Neural cell (in vitro differentiated cells): ENCODE results near the gene ANGEL1. TPM values are rescaled to one million over a fixed set of nuclear protein-coding genes. Genes with fewer than 3 reads are reported as not detected.

Experiments used
- H2AFZ ChIP-seq: fragments of 200-600, 300-800 bp; sonication (generic), shearing (Covaris generic); 2 replicates; pipeline ENCODE4 v1.6.0; 2014; ENCODE audit warnings: low read depth, mild to moderate bottlenecking, antibody characterized with exemption, low read length, moderate library complexity
- H3F3A ChIP-seq: fragments of 200-600 bp; shearing (Covaris generic); 2 replicates; pipeline ENCODE4 v1.6.1; 2016; ENCODE audit warnings: mild to moderate bottlenecking, moderate library complexity, mixed read lengths, antibody characterized with exemption, low read length; ENCODE audit not compliant: insufficient read depth, poor library complexity, severe bottlenecking
- H3K27ac ChIP-seq: fragments of 200-600, 300-800 bp; sonication (generic), shearing (Covaris generic); 2 replicates; pipeline ENCODE4 v1.5.1; 2014; ENCODE audit warnings: mild to moderate bottlenecking, low read length, moderate library complexity
- H3K27me3 ChIP-seq: fragments of 300-800, 200-600 bp; sonication (generic), shearing (Covaris generic); 2 replicates; pipeline ENCODE4 v1.6.0; 2014; ENCODE audit warnings: mild to moderate bottlenecking, low read depth, low read length, moderate library complexity; ENCODE audit not compliant: insufficient read depth
- H3K36me3 ChIP-seq: fragments of 300-800, 200-600 bp; sonication (generic), shearing (Covaris generic); 2 replicates; pipeline ENCODE4 v1.5.1; 2014; ENCODE audit warnings: mild to moderate bottlenecking, antibody characterized with exemption, low read length, moderate library complexity; ENCODE audit not compliant: insufficient read depth
- H3K4me2 ChIP-seq: fragments of 300-800, 200-600 bp; sonication (generic), shearing (Covaris generic); 2 replicates; pipeline ENCODE4 v1.6.0; 2014; ENCODE audit warnings: mild to moderate bottlenecking, low read length
- H3K4me3 ChIP-seq: fragments of 300-800, 200-600 bp; sonication (generic), shearing (Covaris generic); 2 replicates; pipeline ENCODE4 v1.5.1; 2014; ENCODE audit warnings: mild to moderate bottlenecking, low read length, moderate library complexity
- H3K79me2 ChIP-seq: fragments of 200-600 bp; shearing (Covaris generic); replicated peaks from 2 replicates; pipeline ENCODE4 v1.6.0; 2014; ENCODE audit warnings: mild to moderate bottlenecking, low read length, moderate library complexity; ENCODE audit not compliant: insufficient read depth
- H3K9ac ChIP-seq: fragments of 300-800, 200-600 bp; sonication (generic), shearing (Covaris generic); 2 replicates; pipeline ENCODE4 v1.6.1; 2016; ENCODE audit warnings: mild to moderate bottlenecking, low read length, mixed read lengths
- H3K9me2 ChIP-seq: fragments of 200-600 bp; shearing (Covaris generic); 2 replicates; pipeline ENCODE4 v1.6.1; 2016; ENCODE audit warnings: mild to moderate bottlenecking, low read length, mixed read lengths; ENCODE audit not compliant: insufficient read depth
- H3K9me3 ChIP-seq: fragments of 200-600, 300-800 bp; sonication (generic), shearing (Covaris generic); 2 replicates; pipeline ENCODE4 v1.6.1; 2016; ENCODE audit warnings: mild to moderate bottlenecking, mixed run types, low read length, moderate library complexity, mixed read lengths
- H4K20me1 ChIP-seq: fragments of 200-600 bp; shearing (Covaris generic); 2 replicates; pipeline ENCODE4 v1.6.1; 2016; ENCODE audit warnings: mild to moderate bottlenecking, mixed run types; ENCODE audit not compliant: insufficient read depth
- CTCF ChIP-seq: fragments of 450-650 bp; IDR thresholded peaks from 2 replicates; pipeline ENCODE4 v1.5.1; 2014; ENCODE audit warnings: antibody characterized with exemption, mild to moderate bottlenecking, moderate library complexity; ENCODE audit not compliant: poor library complexity, severe bottlenecking
- EP300 ChIP-seq: fragments of 450-650 bp; conservative IDR thresholded peaks from 2 replicates; pipeline ENCODE4 v1.6.1; 2014; ENCODE audit warnings: antibody characterized with exemption, mild to moderate bottlenecking, moderate library complexity; ENCODE audit not compliant: poor library complexity, severe bottlenecking
- EZH2 ChIP-seq: fragments of 200-600, 300-800 bp; shearing (Covaris generic), sonication (generic); IDR thresholded peaks from 2 replicates; pipeline ENCODE4 v1.6.1; 2014; ENCODE audit warnings: antibody characterized with exemption, low read length, borderline replicate concordance, mild to moderate bottlenecking; ENCODE audit not compliant: insufficient read depth, poor library complexity, severe bottlenecking
- MXI1 ChIP-seq: fragments of 450-650 bp; conservative IDR thresholded peaks from 2 replicates; pipeline ENCODE4 v1.6.1; 2014; ENCODE audit warnings: antibody characterized with exemption, mild to moderate bottlenecking; ENCODE audit not compliant: poor library complexity, severe bottlenecking
- POLR2AphosphoS5 ChIP-seq: IDR thresholded peaks from 2 replicates; pipeline ENCODE4 v1.6.1; 2012
- RAD21 ChIP-seq: fragments of 450-650 bp; conservative IDR thresholded peaks from 2 replicates; pipeline ENCODE4 v1.6.1; 2014; ENCODE audit warnings: antibody characterized with exemption, mild to moderate bottlenecking, moderate library complexity
- REST ChIP-seq: IDR thresholded peaks from 2 replicates; pipeline ENCODE4 v1.6.1; 2012; ENCODE audit warnings: borderline replicate concordance
- SMC3 ChIP-seq: fragments of 450-650 bp; conservative IDR thresholded peaks from 2 replicates; pipeline ENCODE4 v1.6.1; 2014; ENCODE audit warnings: antibody characterized with exemption, mild to moderate bottlenecking, moderate library complexity; ENCODE audit not compliant: poor library complexity
- TAF1 ChIP-seq: IDR thresholded peaks from 2 replicates; pipeline ENCODE4 v1.6.1; 2012; ENCODE audit warnings: low read depth
- polyA plus RNA-seq: library from polyadenylated mRNA; depleted of rRNA; stranded (reverse); fragments of >200 nt; gene quantifications from 2 replicates; pipeline ENCODE4 v1.2.3, GENCODE V29; 2014

ANGEL1 gene
- polyA plus RNA-seq, 1 donor from 2014 or later: 18.4 TPM

- no peak overlapping the region for H3K9ac ChIP-seq
- H2AFZ ChIP-seq: no peak overlapping the region
- H3K36me3 ChIP-seq: peaks cover 24% of the 10 kb centered on the region
- H4K20me1 ChIP-seq: no peaks in the 10 kb centered on the region
- H3K9me2 ChIP-seq: no peaks in the 10 kb centered on the region
- TF ChIP-seq EP300 (no peak), SMC3 (no peak), CTCF (no peak), TAF1 (no peak)
- H3K4me2 ChIP-seq: no peak overlapping the region
- H3K27ac ChIP-seq: no peak overlapping the region
- no peaks in the 10 kb centered on the region for H3K9me3 ChIP-seq
- H3K79me2 ChIP-seq: no peaks in the 10 kb centered on the region
- no peak overlapping the region for H3K4me3 ChIP-seq
- no peaks in the 10 kb centered on the region for H3F3A ChIP-seq
- no peaks in the 10 kb centered on the region for H3K27me3 ChIP-seq
Observed at GRCh38 chr14:76773188-76773885, 39.3 kb downstream of the ANGEL1 start.

- H3K9me2 ChIP-seq: no peaks in the 10 kb centered on the region
- H4K20me1 ChIP-seq: no peaks in the 10 kb centered on the region
- no peak overlapping the region for H3K27ac ChIP-seq
- peaks cover 24% of the 10 kb centered on the region for H3K36me3 ChIP-seq
- no peak overlapping the region for H2AFZ ChIP-seq
- no peaks in the 10 kb centered on the region for H3F3A ChIP-seq
- H3K4me2 ChIP-seq: no peak overlapping the region
- H3K79me2 ChIP-seq: no peaks in the 10 kb centered on the region
- no peak overlapping the region for H3K9ac ChIP-seq
- H3K4me3 ChIP-seq: no peak overlapping the region
- H3K9me3 ChIP-seq: no peaks in the 10 kb centered on the region
- no peak for TF ChIP-seq MXI1
- TF ChIP-seq POLR2AphosphoS5: no peak
- TF ChIP-seq EP300: no peak
- no peak for TF ChIP-seq TAF1
- TF ChIP-seq REST: no peak
- no peak for TF ChIP-seq CTCF
- no peak for TF ChIP-seq SMC3
- TF ChIP-seq EZH2: no peak
- no peak for TF ChIP-seq RAD21
- no peaks in the 10 kb centered on the region for H3K27me3 ChIP-seq
Observed at GRCh38 chr14:76772300-76773187, 40.1 kb downstream of the ANGEL1 start.
